Choroid plexus epithelial cell (primary cell): ENCODE results near the gene TTLL8.

ENCODE experiments used
- DNase-seq: peaks from one replicate; pipeline ENCODE4 v3.0.0-alpha.2; 2010; ENCODE audit warnings: low read depth
- H3K4me3 ChIP-seq: 2 replicates; pipeline ENCODE4 v1.5.1; 2011; ENCODE audit warnings: low read depth, mild to moderate bottlenecking, control low read depth, low read length, moderate library complexity
- CTCF ChIP-seq: conservative IDR thresholded peaks from 2 replicates; pipeline ENCODE4 v1.5.1; 2011; ENCODE audit warnings: low read depth, mild to moderate bottlenecking, control low read depth, inconsistent platforms, low read length, moderate library complexity

Gene TTLL8

GRCh38 chr22:50046481-50047245, 11.4 kb downstream of the TTLL8 start:
- H3K4me3 ChIP-seq = no peak overlapping the region
- no peak for TF ChIP-seq CTCF
- DNase-seq = no peak

- no peak overlapping the region for H3K4me3 ChIP-seq
- DNase-seq = no peak
- no peak for TF ChIP-seq CTCF
Measured at GRCh38 chr22:50046019-50046415, 12.1 kb downstream of the TTLL8 start.

GRCh38 chr22:50045211-50046018, 12.7 kb downstream of the TTLL8 start:
- TF ChIP-seq CTCF = no peak
- DNase-seq = no peak
- no peak overlapping the region for H3K4me3 ChIP-seq

- no peak for TF ChIP-seq CTCF
- DNase-seq = no peak
Measured at GRCh38 chr22:50044485-50045118, 13.5 kb downstream of the TTLL8 start.

GRCh38 chr22:50041361-50042065, 16.6 kb downstream of the TTLL8 start:
- no peak for TF ChIP-seq CTCF
- H3K4me3 ChIP-seq = no peak overlapping the region
- DNase-seq = no peak

More at GRCh38 chr22:50044485-50045118, 13.5 kb downstream of the TTLL8 start:
- H3K4me3 ChIP-seq = no peak overlapping the region

- TF ChIP-seq CTCF = no peak
- no peak overlapping the region for H3K4me3 ChIP-seq
Measured at GRCh38 chr22:50040717-50041116, 17.4 kb downstream of the TTLL8 start.

More at GRCh38 chr22:50040717-50041116, 17.4 kb downstream of the TTLL8 start:
- no peak for DNase-seq
